Osteoblast (primary cell): ENCODE results near the gene STRBP. TPM values are rescaled to one million over a fixed set of nuclear protein-coding genes. Genes with fewer than 3 reads are reported as not detected.

ENCODE experiments used
- DNase-seq: peaks from one replicate; pipeline ENCODE4 v3.0.0; 2011; ENCODE audit warnings: low spot score, mixed read lengths; ENCODE audit not compliant: insufficient read length; ENCODE audit errors: missing footprints
- H2AFZ ChIP-seq: 2 replicates; pipeline ENCODE4 v1.6.0; 2011; ENCODE audit warnings: mild to moderate bottlenecking, low read length
- H3K27ac ChIP-seq: 2 replicates; pipeline ENCODE4 v1.5.1; 2011; ENCODE audit warnings: mild to moderate bottlenecking, low read depth, low read length, moderate library complexity
- H3K27me3 ChIP-seq: 2 replicates; pipeline ENCODE4 v1.6.0; 2012; ENCODE audit warnings: mild to moderate bottlenecking, control low read depth, inconsistent platforms, low read length, moderate library complexity; ENCODE audit not compliant: insufficient read depth
- H3K36me3 ChIP-seq: 2 replicates; pipeline ENCODE4 v1.5.1; 2011; ENCODE audit warnings: mild to moderate bottlenecking, low read length, control low read depth, moderate library complexity; ENCODE audit not compliant: insufficient read depth
- H3K4me1 ChIP-seq: 2 replicates; pipeline ENCODE4 v1.5.1; 2011; ENCODE audit warnings: mild to moderate bottlenecking, low read length, control low read depth, moderate library complexity; ENCODE audit not compliant: insufficient read depth
- H3K4me2 ChIP-seq: 2 replicates; pipeline ENCODE4 v1.6.0; 2011; ENCODE audit warnings: mild to moderate bottlenecking, low read length; ENCODE audit not compliant: insufficient read depth
- H3K4me3 ChIP-seq: fragments of 200-600 bp; sonication (generic); 3 replicates; pipeline ENCODE4 v1.5.1; 2012; ENCODE audit warnings: mild to moderate bottlenecking, low read length, inconsistent platforms; ENCODE audit not compliant: insufficient read depth
- H3K79me2 ChIP-seq: 2 replicates; pipeline ENCODE4 v1.6.0; 2012; ENCODE audit warnings: mild to moderate bottlenecking, low read length, control low read depth, inconsistent platforms; ENCODE audit not compliant: insufficient read depth
- H3K9me3 ChIP-seq: 2 replicates; pipeline ENCODE4 v1.5.1; 2011; ENCODE audit warnings: low read depth, low read length, control low read depth
- H4K20me1 ChIP-seq: 2 replicates; pipeline ENCODE4 v1.6.0; 2012; ENCODE audit warnings: mild to moderate bottlenecking, low read length, control low read depth; ENCODE audit not compliant: insufficient read depth
- CTCF ChIP-seq: IDR thresholded peaks from 2 replicates; pipeline ENCODE4 v1.5.1; 2011; ENCODE audit warnings: mild to moderate bottlenecking, low read depth, low read length, moderate library complexity; ENCODE audit errors: extremely low read depth
- total RNA-seq: library from RNA; depleted of rRNA; stranded (reverse); fragments of >200 nt; gene quantifications from 2 replicates; pipeline ENCODE4 v1.2.3, GENCODE V29; 2012

STRBP gene
- total RNA-seq, 1 donor, result 2.9 TPM

DNA sequence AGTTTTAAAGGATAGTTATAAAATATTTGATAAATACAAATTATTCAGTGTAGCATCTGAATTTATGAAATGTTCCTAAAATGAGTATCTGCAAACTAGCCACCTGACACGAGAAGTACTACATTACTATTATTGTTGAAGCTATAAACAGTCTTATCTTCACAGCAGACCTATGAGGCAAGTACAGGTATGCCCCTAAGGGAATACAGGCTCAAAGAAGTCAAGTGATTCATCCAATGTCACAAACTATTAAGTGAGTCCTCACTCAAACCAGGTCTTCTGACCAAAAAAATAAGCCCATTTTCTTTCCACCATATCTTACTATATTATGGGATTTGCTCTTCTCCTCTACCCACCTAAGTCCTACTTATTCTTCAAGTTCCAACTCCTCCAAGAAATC lies 28.7 kb downstream of the STRBP start:
- no peaks in the 10 kb centered on the region for H3K36me3 ChIP-seq
- no peaks in the 10 kb centered on the region for H3K9me3 ChIP-seq
- no peak overlapping the region for H3K4me3 ChIP-seq
- no peak for DNase-seq
- H3K79me2 ChIP-seq, result no peaks in the 10 kb centered on the region
- no peaks in the 10 kb centered on the region for H4K20me1 ChIP-seq
- TF ChIP-seq CTCF, result no peak
- peaks cover 13% of the 10 kb centered on the region for H3K27me3 ChIP-seq
- H3K4me1 ChIP-seq, result no peaks in the 10 kb centered on the region
- no peak overlapping the region for H3K4me2 ChIP-seq
- H3K27ac ChIP-seq, result no peak overlapping the region
- H2AFZ ChIP-seq, result no peak overlapping the region

DNA sequence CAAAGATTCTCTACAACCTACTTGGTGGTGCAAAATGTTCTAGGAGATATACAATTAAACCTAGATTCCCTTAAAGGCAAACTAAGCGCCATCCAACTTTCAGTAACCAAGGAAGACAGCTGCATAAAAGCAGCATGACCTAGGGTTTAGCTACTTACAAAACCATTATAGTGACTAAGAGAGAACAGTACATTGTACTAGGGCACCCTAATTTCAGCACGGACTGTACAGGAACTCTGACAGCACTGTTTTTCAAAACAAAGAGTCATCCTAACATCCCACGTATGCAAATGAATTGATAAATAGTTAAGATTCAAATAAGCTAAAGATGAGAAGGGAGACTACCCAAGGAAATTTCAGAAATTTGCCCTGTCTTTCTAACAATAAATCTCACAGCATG lies 30.0 kb downstream of the STRBP start:
- H4K20me1 ChIP-seq, result no peaks in the 10 kb centered on the region
- no peaks in the 10 kb centered on the region for H3K36me3 ChIP-seq
- H3K27me3 ChIP-seq, result peaks cover 2% of the 10 kb centered on the region
- no peak for DNase-seq
- H3K9me3 ChIP-seq, result no peaks in the 10 kb centered on the region
- no peaks in the 10 kb centered on the region for H3K4me1 ChIP-seq
- no peak overlapping the region for H3K4me3 ChIP-seq
- no peak overlapping the region for H2AFZ ChIP-seq
- no peak overlapping the region for H3K4me2 ChIP-seq
- H3K27ac ChIP-seq, result no peak overlapping the region
- no peaks in the 10 kb centered on the region for H3K79me2 ChIP-seq
- no peak for TF ChIP-seq CTCF

- no peaks in the 10 kb centered on the region for H3K9me3 ChIP-seq
- TF ChIP-seq CTCF, result no peak
- H3K27ac ChIP-seq, result no peak overlapping the region
- H3K36me3 ChIP-seq, result no peaks in the 10 kb centered on the region
- H3K4me2 ChIP-seq, result no peak overlapping the region
- DNase-seq, result no peak
- H3K4me3 ChIP-seq, result no peak overlapping the region
- H3K79me2 ChIP-seq, result no peaks in the 10 kb centered on the region
- H3K27me3 ChIP-seq, result peaks cover 2% of the 10 kb centered on the region
- H3K4me1 ChIP-seq, result no peaks in the 10 kb centered on the region
- no peaks in the 10 kb centered on the region for H4K20me1 ChIP-seq
- H2AFZ ChIP-seq, result no peak overlapping the region
Measured at GRCh38 chr9:123237220-123237619, 31.2 kb downstream of the STRBP start.

GRCh38 chr9:123235448-123235847 lies 32.9 kb downstream of the STRBP start:
- H3K4me1 ChIP-seq, result no peaks in the 10 kb centered on the region
- no peak overlapping the region for H3K4me2 ChIP-seq
- H3K27ac ChIP-seq, result no peak overlapping the region

More at GRCh38 chr9:123235448-123235847, 32.9 kb downstream of the STRBP start:
- H3K4me3 ChIP-seq, result no peak overlapping the region
- no peak for TF ChIP-seq CTCF
- no peaks in the 10 kb centered on the region for H3K9me3 ChIP-seq
- no peak for DNase-seq
- H2AFZ ChIP-seq, result no peak overlapping the region
- no peaks in the 10 kb centered on the region for H4K20me1 ChIP-seq
- no peaks in the 10 kb centered on the region for H3K79me2 ChIP-seq
- H3K27me3 ChIP-seq, result no peaks in the 10 kb centered on the region
- H3K36me3 ChIP-seq, result no peaks in the 10 kb centered on the region
